ENCODE data around the gene OR2S2.

DNA sequence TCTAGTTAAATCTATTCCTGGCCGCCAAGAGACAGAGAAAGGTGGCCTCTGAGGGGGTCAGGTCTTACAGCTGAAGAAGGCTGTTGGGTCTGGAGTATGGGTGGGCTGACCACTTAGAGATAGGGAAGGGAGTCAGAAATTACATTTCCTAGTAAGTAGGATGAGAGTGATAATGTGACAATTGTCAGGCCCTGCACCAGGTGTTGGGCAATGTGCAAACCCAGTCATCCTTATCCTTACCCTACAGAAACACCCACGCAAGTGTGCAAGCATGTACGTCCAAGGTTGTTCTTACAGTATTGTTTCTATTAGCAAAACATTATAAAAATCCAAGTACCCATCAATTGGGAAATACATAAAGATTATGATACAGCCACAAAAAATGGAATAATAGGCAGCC, 39.2 kb downstream of the OR2S2 start:
- TF ChIP-seq, protein P1, sequence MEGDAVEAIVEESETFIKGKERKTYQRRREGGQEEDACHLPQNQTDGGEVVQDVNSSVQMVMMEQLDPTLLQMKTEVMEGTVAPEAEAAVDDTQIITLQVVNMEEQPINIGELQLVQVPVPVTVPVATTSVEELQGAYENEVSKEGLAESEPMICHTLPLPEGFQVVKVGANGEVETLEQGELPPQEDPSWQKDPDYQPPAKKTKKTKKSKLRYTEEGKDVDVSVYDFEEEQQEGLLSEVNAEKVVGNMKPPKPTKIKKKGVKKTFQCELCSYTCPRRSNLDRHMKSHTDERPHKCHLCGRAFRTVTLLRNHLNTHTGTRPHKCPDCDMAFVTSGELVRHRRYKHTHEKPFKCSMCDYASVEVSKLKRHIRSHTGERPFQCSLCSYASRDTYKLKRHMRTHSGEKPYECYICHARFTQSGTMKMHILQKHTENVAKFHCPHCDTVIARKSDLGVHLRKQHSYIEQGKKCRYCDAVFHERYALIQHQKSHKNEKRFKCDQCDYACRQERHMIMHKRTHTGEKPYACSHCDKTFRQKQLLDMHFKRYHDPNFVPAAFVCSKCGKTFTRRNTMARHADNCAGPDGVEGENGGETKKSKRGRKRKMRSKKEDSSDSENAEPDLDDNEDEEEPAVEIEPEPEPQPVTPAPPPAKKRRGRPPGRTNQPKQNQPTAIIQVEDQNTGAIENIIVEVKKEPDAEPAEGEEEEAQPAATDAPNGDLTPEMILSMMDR (IDR thresholded peaks at IDR 0.05) = no peak
- TF ChIP-seq POLR2A (IDR thresholded peaks at IDR 0.05) = no peak
